IPS DF 4.7 (cell line): ENCODE results near the gene FAM20C.

ENCODE experiments used
- DNase-seq: peaks from one replicate; pipeline ENCODE4 v3.0.0-alpha.2; 2013; ENCODE audit warnings: low spot score; ENCODE audit errors: extremely low read depth

FAM20C gene

GRCh38 chr7:191981-192649, at the start of gene FAM20C:
Gene FAM20C, plus strand, starts transcription at chr7:192571. Its CDS starts 629 bp downstream, at chr7:193200.
- DNase-seq, result no peak

GRCh38 chr7:143145-143751, 49.1 kb upstream of the FAM20C start:
- DNase-seq, result no peak

- DNase-seq, result no peak
These were observed 48.4 kb upstream of the FAM20C start for GRCh38 chr7:143811-144453.

GRCh38 chr7:144454-144826, 47.9 kb upstream of the FAM20C start:
- no peak for DNase-seq

- no peak for DNase-seq
These were observed 46.5 kb upstream of the FAM20C start for GRCh38 chr7:145863-146262.

- no peak for DNase-seq
These were observed 43.8 kb upstream of the FAM20C start for GRCh38 chr7:148543-148931.

GRCh38 chr7:148932-149790, 43.2 kb upstream of the FAM20C start:
- DNase-seq, result peak; percentile 71

- no peak for DNase-seq
These were observed 42.4 kb upstream of the FAM20C start for GRCh38 chr7:149791-150636.

- no peak for DNase-seq
These were observed 41.6 kb upstream of the FAM20C start for GRCh38 chr7:150811-151221.

- DNase-seq, result no peak
These were observed 40.9 kb upstream of the FAM20C start for GRCh38 chr7:151346-152050.

GRCh38 chr7:152702-153391, 39.5 kb upstream of the FAM20C start:
- no peak for DNase-seq

GRCh38 chr7:153604-154003, 38.8 kb upstream of the FAM20C start:
- DNase-seq, result no peak

GRCh38 chr7:154096-154799, 38.1 kb upstream of the FAM20C start:
- DNase-seq, result no peak

GRCh38 chr7:155469-155900, 36.9 kb upstream of the FAM20C start:
- DNase-seq, result no peak

GRCh38 chr7:156111-157007, 36.0 kb upstream of the FAM20C start:
- no peak for DNase-seq

GRCh38 chr7:157008-157310, 35.4 kb upstream of the FAM20C start:
- no peak for DNase-seq

GRCh38 chr7:157771-158625, 34.4 kb upstream of the FAM20C start:
- DNase-seq, result no peak
